GM12878 (cell line): Measurements from ENCODE around the gene ZC3H10. TPM values are rescaled to one million over a fixed set of nuclear protein-coding genes. Genes with fewer than 3 reads are reported as not detected.

ENCODE experiments used
- ATAC-seq: fragments of 200-7000 bp; cut with Tn5 transposase; 3 replicates; pipeline ENCODE4 v1.9.1; 2020; ENCODE audit warnings: mild to moderate bottlenecking, moderate library complexity
- BruUV-seq: library from RNA; stranded (reverse); fragments of 400-500 nt; replicated peaks from 2 replicates; lab custom pipeline; 2021; lab: Mats Ljungman, UMichigan
- CTCF ChIA-PET: fragments of 300-600 bp; sonication (Branson Sonifier 250); formaldehyde crosslinking; extraction: SDS; loops from one replicate; lab custom pipeline; 2021; ENCODE audit warnings: inconsistent platforms; lab: Yijun Ruan, JAX
- POLR2A ChIA-PET: fragments of 350-600 bp; formaldehyde crosslinking; extraction: SDS; loops from one replicate; lab custom pipeline; 2021; ENCODE audit warnings: inconsistent platforms; lab: Charles Lee
- RAD21 ChIA-PET: fragments of 300-600 bp; sonication (Branson Sonifier 250); formaldehyde crosslinking; loops from one replicate; lab custom pipeline; 2023; ENCODE audit warnings: antibody characterized with exemption; ENCODE audit not compliant: unreplicated experiment; lab: Charles Lee
- SMC1A ChIA-PET: fragments of 300-600 bp; sonication (Branson Sonifier 250); formaldehyde crosslinking; loops from one replicate; lab custom pipeline; 2023; ENCODE audit not compliant: unreplicated experiment, uncharacterized antibody; lab: Charles Lee
- DNase-seq: peaks from one replicate; pipeline ENCODE4 v3.0.0-alpha.2; 2011; ENCODE audit warnings: low read depth, low spot score
- FAIRE-seq: peaks from 3 replicates; lab custom pipeline; 2011; peaks lifted over from hg19 to GRCh38; lab: Jason Lieb, UNC
- H2AFZ ChIP-seq: 2 replicates; pipeline ENCODE4 v1.6.0; 2011; ENCODE audit warnings: low read depth, low read length, control low read depth; ENCODE audit not compliant: control insufficient read depth
- H3K27ac ChIP-seq: 2 replicates; pipeline ENCODE4 v1.5.1; 2011; ENCODE audit warnings: control low read depth; ENCODE audit not compliant: control insufficient read depth, insufficient read depth
- H3K27me3 ChIP-seq, 2 experiments: replicated peaks in 1 of 2; 2 replicates each; pipeline versions ENCODE4 v1.6.0 to v1.6.1; 2011; ENCODE audit warnings: low read length in 1 of 2; ENCODE audit not compliant: control insufficient read depth in 2 of 2, insufficient read depth in 2 of 2
- H3K36me3 ChIP-seq, 2 experiments: 2 replicates each; pipeline ENCODE4 v1.5.1; 2011; ENCODE audit warnings: low read length in 1 of 2; ENCODE audit not compliant: control insufficient read depth in 2 of 2, insufficient read depth in 2 of 2
- H3K4me1 ChIP-seq: 2 replicates; pipeline ENCODE4 v1.6.1; 2011; ENCODE audit warnings: mild to moderate bottlenecking, low read length, moderate library complexity, mixed read lengths; ENCODE audit not compliant: control insufficient read depth, insufficient read depth
- H3K4me2 ChIP-seq: 2 replicates; pipeline ENCODE4 v1.6.0; 2011; ENCODE audit warnings: control low read depth; ENCODE audit not compliant: control insufficient read depth, insufficient read depth
- H3K4me3 ChIP-seq: fragments of 200-600 bp; sonication (generic); 2 replicates; pipeline ENCODE4 v1.5.1; 2016
- H3K79me2 ChIP-seq: 2 replicates; pipeline ENCODE4 v1.6.0; 2011; ENCODE audit warnings: low read length; ENCODE audit not compliant: control insufficient read depth, insufficient read depth
- H3K9ac ChIP-seq: 2 replicates; pipeline ENCODE4 v1.8.0; 2011; ENCODE audit warnings: low read length, control low read depth, mixed read lengths; ENCODE audit not compliant: control insufficient read depth, insufficient read depth
- H3K9me3 ChIP-seq: replicated peaks from 3 replicates; pipeline ENCODE4 v1.5.1; 2011; ENCODE audit warnings: mild to moderate bottlenecking, low read length; ENCODE audit not compliant: control insufficient read depth, insufficient read depth
- H4K20me1 ChIP-seq: 2 replicates; pipeline ENCODE4 v1.6.0; 2011; ENCODE audit not compliant: control insufficient read depth, insufficient read depth
- ASH2L ChIP-seq: fragments of 300-600, 200-600 bp; sonication (generic); IDR thresholded peaks from 2 replicates; pipeline ENCODE4 v1.6.1; 2017; ENCODE audit warnings: low read depth, mild to moderate bottlenecking, borderline replicate concordance
- BCL11A ChIP-seq: IDR thresholded peaks from 2 replicates; pipeline ENCODE4 v1.6.1; 2011; ENCODE audit warnings: low read depth, low read length
- CUX1 ChIP-seq: IDR thresholded peaks from 2 replicates; pipeline ENCODE4 v1.6.1; 2012; ENCODE audit warnings: improper control_type of control experiment, low read depth, low read length; ENCODE audit not compliant: insufficient replicate concordance
- E4F1 ChIP-seq: fragments of 450-650 bp; IDR thresholded peaks from 2 replicates; pipeline ENCODE4 v1.6.1; 2018; ENCODE audit warnings: borderline replicate concordance, mild to moderate bottlenecking; ENCODE audit not compliant: partially characterized antibody
- HDAC2 ChIP-seq: fragments of 200-600 bp; sonication (generic); IDR thresholded peaks from 2 replicates; pipeline ENCODE4 v1.6.1; 2017
- NBN ChIP-seq: fragments of 450-650 bp; IDR thresholded peaks from 2 replicates; pipeline ENCODE4 v1.6.1; 2016
- ZBTB4 ChIP-seq: fragments of 450-650 bp; formaldehyde crosslinking; IDR thresholded peaks from 2 replicates; pipeline ENCODE4 v1.4.0; 2022; ENCODE audit warnings: mild to moderate bottlenecking, moderate library complexity
- WGBS: methylation state at CpG from one replicate; pipeline ENCODE4 v1.1.6; 2016; ENCODE audit warnings: low lambda C conversion rate; ENCODE audit not compliant: insufficient replicate concordance, insufficient coverage; ENCODE audit errors: missing lambda C conversion rate; 5-methylcytosine and 5-hydroxymethylcytosine counted together
- in situ Hi-C: fragments of 300-500 bp; cut with MboI; formaldehyde crosslinking; loops from 9 replicates; pipeline ENCODE4 v1.14.3; 2018; ENCODE audit warnings: mixed read lengths
- intact Hi-C: fragments of 100-400 bp; cut with micrococcal nuclease; formaldehyde crosslinking; loops from one replicate; pipeline ENCODE4 v1.14.2; 2022; ENCODE audit not compliant: unreplicated experiment
- polyA plus RNA-seq, 11 experiments: library from polyadenylated mRNA; depleted of rRNA in 4 of 11; unstranded in 6 of 11; stranded (reverse) in 5 of 11; fragments of >200 nt; fragmentation: Nextera tagmentation in 4 of 11; fragmentation: Illumina TruSeq in 1 of 11; extraction: Ambion mirVana in 4 of 11; extraction: Trizol in 1 of 11; gene quantifications; 1 replicate in 1 of 11; 2 replicates in 10 of 11; pipeline versions ENCODE4 v1.2.1 to v1.2.3, GENCODE V29; 2011 to 2016; ENCODE audit warnings: inconsistent platforms in 2 of 11, missing spikeins in 2 of 11, low read depth in 1 of 11
- total RNA-seq, 4 experiments: library from RNA; depleted of rRNA in 3 of 4; stranded (reverse); fragments of >200 nt in 3 of 4; fragmentation: Illumina TruSeq in 1 of 4; extraction: Trizol in 1 of 4; gene quantifications; 2 replicates each; pipeline versions ENCODE4 v1.2.1 to v1.2.3, GENCODE V29; 2013 to 2021

The ZC3H10 gene
- total and polyA plus RNA-seq, 10 of the 15 experiments (the other 5 are each of a cell fraction or from before 2014, with no cell fraction given), result 0.56 to 6.4 (median 3.7) TPM

- H3K27ac ChIP-seq, result no peak within 1 kb of the TSS
- TF ChIP-seq HDAC2, result no peak
- TF ChIP-seq ASH2L, result no peak
- TF ChIP-seq E4F1, result no peak
- no peak for TF ChIP-seq NBN
- no peak for TF ChIP-seq ZBTB4 (CRISPR knock-in tag)
- TF ChIP-seq CUX1, result no peak
- no peak for TF ChIP-seq BCL11A
These were observed 38.1 kb upstream of the ZC3H10 start, which contains the start of gene ERBB3 for GRCh38 chr12:56079723-56080555. Gene ERBB3 (plus strand): TSS chr12:56080165. CDS start chr12:56080301, 136 bp downstream.

More at GRCh38 chr12:56079723-56080555, 38.1 kb upstream of the ZC3H10 start, which contains the start of gene ERBB3:
- Histone ChIP-seq H3K36me3 (no peaks in the 10 kb centered on the region), H3K79me2 (no peaks in the 10 kb centered on the region), H3K4me3 (peak within 1 kb of the TSS; percentile 65), H2AFZ (peak within 1 kb of the TSS; percentile 55), H3K9me3 (no peaks in the 10 kb centered on the region), H3K9ac (no peak within 1 kb of the TSS), H4K20me1 (no peaks in the 10 kb centered on the region), H3K4me2 (peak within 1 kb of the TSS; percentile 95), H3K27me3 (peaks cover 9 to 15% of the 10 kb centered on the region in 2 experiments; a peak in 3 of 4 replicates), H3K4me1 (no peaks in the 10 kb centered on the region)
- WGBS, result 5% methylated on average over 55 of the region's 59 CpGs
- ATAC-seq (peak; percentile 66), FAIRE-seq (no peak), DNase-seq (no peak)
- in situ Hi-C loops (no loop called here), intact Hi-C loops (loop anchor here (5.0 kb wide), 1 partner anchor 33 kb away; no protein-coding TSS in a partner anchor)
- BruUV-seq, result no TSS peak
- POLR2A ChIA-PET, result no interaction called here
- RAD21 ChIA-PET, result no interaction called here
- CTCF ChIA-PET, result interaction anchor here (0.6 kb wide), 1 partner anchor 361 kb away, joined by 3 read pairs; no protein-coding TSS in a partner anchor
- SMC1A ChIA-PET, result no interaction called here
